Ishikawa (cell line): Measurements from ENCODE around the gene TLR3.

Experiments used
- CEBPB ChIP-seq: IDR thresholded peaks from 2 replicates; pipeline ENCODE4 v1.6.1; 2012
- CREB1 ChIP-seq: IDR thresholded peaks from 2 replicates; pipeline ENCODE4 v1.6.1; 2012; ENCODE audit warnings: low read depth
- EGR1 ChIP-seq: IDR thresholded peaks from 2 replicates; pipeline ENCODE4 v1.6.1; 2012
- EP300 ChIP-seq: IDR thresholded peaks from 2 replicates; pipeline ENCODE4 v1.6.1; 2012; ENCODE audit warnings: borderline replicate concordance
- FOXM1 ChIP-seq: IDR thresholded peaks from 2 replicates; pipeline ENCODE4 v1.6.1; 2012; ENCODE audit warnings: low read depth, borderline replicate concordance
- MAX ChIP-seq: IDR thresholded peaks from 2 replicates; pipeline ENCODE4 v1.6.1; 2012
- NFIC ChIP-seq: IDR thresholded peaks from 2 replicates; pipeline ENCODE4 v1.6.1; 2012
- RAD21 ChIP-seq: IDR thresholded peaks from 2 replicates; pipeline ENCODE4 v1.6.1; 2012; ENCODE audit warnings: low read depth
- TAF1 ChIP-seq: IDR thresholded peaks from 2 replicates; pipeline ENCODE4 v1.6.1; 2012; ENCODE audit warnings: low read depth, mild to moderate bottlenecking
- TCF12 ChIP-seq: IDR thresholded peaks from 2 replicates; pipeline ENCODE4 v1.6.1; 2012; ENCODE audit warnings: low read depth
- TEAD4 ChIP-seq: IDR thresholded peaks from 2 replicates; pipeline ENCODE4 v1.6.1; 2012
- USF1 ChIP-seq: IDR thresholded peaks from 2 replicates; pipeline ENCODE4 v1.6.1; 2012
- YY1 ChIP-seq: IDR thresholded peaks from 2 replicates; pipeline ENCODE4 v1.6.1; 2012; ENCODE audit warnings: low read depth
- ZBTB7A ChIP-seq: IDR thresholded peaks from 2 replicates; pipeline ENCODE4 v1.6.1; 2012; ENCODE audit warnings: low read depth
- TF ChIP-seq, protein P1 (sequence below): IDR thresholded peaks from 2 replicates; pipeline ENCODE4 v1.6.1; 2012; ENCODE audit warnings: low read depth, mild to moderate bottlenecking

The TLR3 gene

GRCh38 chr4:186021461-186022167, 47.3 kb upstream of the TLR3 start:
- TF ChIP-seq RAD21: peak; percentile 80
- TF ChIP-seq CREB1: no peak

- TF ChIP-seq NFIC: no peak
- no peak for TF ChIP-seq RAD21
- TF ChIP-seq TEAD4: no peak
- no peak for TF ChIP-seq CREB1
- no peak for TF ChIP-seq USF1
- TF ChIP-seq ZBTB7A: no peak
- TF ChIP-seq MAX: no peak
- no peak for TF ChIP-seq EP300
Measured at GRCh38 chr4:186023975-186024374, 45.0 kb upstream of the TLR3 start.

GRCh38 chr4:186024637-186025407, 44.1 kb upstream of the TLR3 start:
- TF ChIP-seq CEBPB (no peak), MAX (no peak), CREB1 (no peak), TAF1 (no peak), EGR1 (no peak), TEAD4 (no peak), ZBTB7A (no peak), RAD21 (no peak), TCF12 (no peak), USF1 (no peak), NFIC (no peak), FOXM1 (no peak)

DNA sequence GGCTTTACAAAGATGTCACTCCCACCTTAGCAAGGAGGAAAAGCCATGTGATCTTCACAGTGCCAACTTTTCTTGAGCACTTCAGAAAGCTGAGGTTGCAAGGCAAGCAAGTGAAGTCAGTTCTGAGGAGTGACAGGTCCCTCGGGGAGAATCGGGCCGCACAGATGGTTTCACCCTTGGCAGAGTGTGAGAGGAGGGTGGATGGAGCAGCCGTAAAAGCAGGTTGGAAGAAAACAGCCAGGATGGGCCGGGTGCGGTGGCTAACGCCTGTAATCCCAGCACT, 43.6 kb upstream of the TLR3 start:
- TF ChIP-seq EGR1 (no peak), CREB1 (no peak), RAD21 (no peak), ZBTB7A (no peak), CEBPB (no peak), YY1 (no peak), TAF1 (no peak), USF1 (no peak), TEAD4 (no peak), NFIC (no peak), MAX (no peak), TCF12 (no peak), FOXM1 (no peak), EP300 (no peak)
- TF ChIP-seq, protein P1, sequence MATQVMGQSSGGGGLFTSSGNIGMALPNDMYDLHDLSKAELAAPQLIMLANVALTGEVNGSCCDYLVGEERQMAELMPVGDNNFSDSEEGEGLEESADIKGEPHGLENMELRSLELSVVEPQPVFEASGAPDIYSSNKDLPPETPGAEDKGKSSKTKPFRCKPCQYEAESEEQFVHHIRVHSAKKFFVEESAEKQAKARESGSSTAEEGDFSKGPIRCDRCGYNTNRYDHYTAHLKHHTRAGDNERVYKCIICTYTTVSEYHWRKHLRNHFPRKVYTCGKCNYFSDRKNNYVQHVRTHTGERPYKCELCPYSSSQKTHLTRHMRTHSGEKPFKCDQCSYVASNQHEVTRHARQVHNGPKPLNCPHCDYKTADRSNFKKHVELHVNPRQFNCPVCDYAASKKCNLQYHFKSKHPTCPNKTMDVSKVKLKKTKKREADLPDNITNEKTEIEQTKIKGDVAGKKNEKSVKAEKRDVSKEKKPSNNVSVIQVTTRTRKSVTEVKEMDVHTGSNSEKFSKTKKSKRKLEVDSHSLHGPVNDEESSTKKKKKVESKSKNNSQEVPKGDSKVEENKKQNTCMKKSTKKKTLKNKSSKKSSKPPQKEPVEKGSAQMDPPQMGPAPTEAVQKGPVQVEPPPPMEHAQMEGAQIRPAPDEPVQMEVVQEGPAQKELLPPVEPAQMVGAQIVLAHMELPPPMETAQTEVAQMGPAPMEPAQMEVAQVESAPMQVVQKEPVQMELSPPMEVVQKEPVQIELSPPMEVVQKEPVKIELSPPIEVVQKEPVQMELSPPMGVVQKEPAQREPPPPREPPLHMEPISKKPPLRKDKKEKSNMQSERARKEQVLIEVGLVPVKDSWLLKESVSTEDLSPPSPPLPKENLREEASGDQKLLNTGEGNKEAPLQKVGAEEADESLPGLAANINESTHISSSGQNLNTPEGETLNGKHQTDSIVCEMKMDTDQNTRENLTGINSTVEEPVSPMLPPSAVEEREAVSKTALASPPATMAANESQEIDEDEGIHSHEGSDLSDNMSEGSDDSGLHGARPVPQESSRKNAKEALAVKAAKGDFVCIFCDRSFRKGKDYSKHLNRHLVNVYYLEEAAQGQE: no peak

DNA sequence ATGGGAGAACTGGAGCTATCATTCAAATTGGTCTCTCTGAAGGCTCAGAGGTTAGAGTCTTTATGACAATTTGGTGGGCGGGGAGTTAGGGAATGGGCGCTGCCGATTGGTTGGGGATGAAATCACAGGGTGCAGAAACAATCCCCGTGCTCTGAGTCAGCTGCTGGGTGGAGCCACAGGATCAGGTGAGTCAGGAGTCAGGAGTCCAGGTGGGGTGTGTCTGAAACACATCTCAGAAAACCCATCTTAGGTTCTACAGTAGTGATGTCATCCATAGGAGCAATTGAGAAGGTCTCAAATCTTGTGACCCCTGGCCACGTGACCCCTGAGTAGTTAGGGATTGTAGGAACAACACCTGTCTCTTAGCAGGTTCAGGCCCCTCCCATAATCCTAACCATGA, 41.6 kb upstream of the TLR3 start:
- TF ChIP-seq, protein P1: no peak
- TF ChIP-seq MAX (no peak), EP300 (no peak), EGR1 (no peak), NFIC (no peak), YY1 (no peak), TEAD4 (no peak), CEBPB (no peak)
